Mucosa of descending colon (tissue), 3 donors: ENCODE data around the gene PLEKHA8. TPM values are rescaled to one million over a fixed set of nuclear protein-coding genes. Genes with fewer than 3 reads are reported as not detected.

Experiments used
- ATAC-seq: fragments of 200-7000 bp; cut with Tn5 transposase; one replicate; pipeline ENCODE4 v1.9.1; 2020; ENCODE audit warnings: mild to moderate bottlenecking, moderate library complexity
- DNase-seq, 3 donors: peaks; one replicate each; pipeline ENCODE4 v3.0.0-alpha.2; 2020
- H3K36me3 ChIP-seq: fragments of 200-600 bp; one replicate; pipeline ENCODE4 v1.8.0; 2021; ENCODE audit warnings: low read depth, mild to moderate bottlenecking
- H3K4me1 ChIP-seq: fragments of 200-600 bp; one replicate; pipeline ENCODE4 v1.8.0; 2021; ENCODE audit warnings: low read depth, mild to moderate bottlenecking
- H3K4me3 ChIP-seq: fragments of 200-600 bp; one replicate; pipeline ENCODE4 v1.8.0; 2021; ENCODE audit warnings: mild to moderate bottlenecking
- H3K9me3 ChIP-seq: fragments of 200-600 bp; one replicate; pipeline ENCODE4 v1.8.0; 2021; ENCODE audit warnings: mild to moderate bottlenecking
- intact Hi-C, 2 donors: fragments of 100-400 bp; cut with DNase I in 1 of 2; cut with micrococcal nuclease in 1 of 2; formaldehyde crosslinking; loops; one replicate each; pipeline versions ENCODE4 v1.11.0 to v1.11.1; 2022; cut with DNase I, micrococcal nuclease
- total RNA-seq, 3 donors: library from RNA; stranded (reverse); fragmentation: NEBNext Ultra II Directional in 2 of 3; extraction: Animal tissue kit (Norgen Biotek cat#: 25700) in 2 of 3; gene quantifications; one replicate each; pipeline versions ENCODE4 v1.2.1 to v1.2.4, GENCODE V29; 2021 to 2023
- TF ChIP-seq, protein P1 (sequence below): fragments of 200-600 bp; IDR thresholded peaks from one replicate; pipeline ENCODE4 v1.8.0; 2022; ENCODE audit warnings: antibody characterized with exemption, mild to moderate bottlenecking
- donor health status: DM: no; HTN: no; CAD: no; lungs with moderate emphysema.
- donor health status: DM: no; HTN: no; CAD: no.
- donor health status: DM: no; HTN: yes; CAD: no.

The PLEKHA8 gene
- total RNA-seq, 3 donors from 2014 or later: 11.7 to 13.0 (median 12.5) TPM

DNA sequence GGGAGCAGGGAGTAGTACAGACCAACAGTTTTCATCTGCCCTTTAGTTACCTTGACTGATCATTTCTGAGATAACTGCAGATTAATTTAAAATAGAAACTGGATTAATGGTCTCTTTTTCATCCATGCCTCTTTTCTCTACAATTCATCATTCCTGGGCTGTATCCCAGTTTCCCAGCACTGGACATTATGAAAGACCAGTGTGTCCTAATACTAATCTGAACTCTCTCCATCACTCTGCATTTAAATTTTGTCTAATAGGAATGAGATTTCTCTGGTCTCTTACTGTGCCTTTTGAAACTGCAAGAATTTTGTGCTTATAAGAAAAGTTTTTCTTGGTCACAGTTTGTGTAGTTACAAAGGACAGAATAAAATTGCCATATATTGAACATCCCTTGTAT lies 12.7 kb downstream of the PLEKHA8 start:
- peaks cover 3% of the 10 kb centered on the region for H3K4me1 ChIP-seq
- intact Hi-C loops: no loop called here
- H3K36me3 ChIP-seq: no peaks in the 10 kb centered on the region
- no peak for DNase-seq
- TF ChIP-seq, protein P1, sequence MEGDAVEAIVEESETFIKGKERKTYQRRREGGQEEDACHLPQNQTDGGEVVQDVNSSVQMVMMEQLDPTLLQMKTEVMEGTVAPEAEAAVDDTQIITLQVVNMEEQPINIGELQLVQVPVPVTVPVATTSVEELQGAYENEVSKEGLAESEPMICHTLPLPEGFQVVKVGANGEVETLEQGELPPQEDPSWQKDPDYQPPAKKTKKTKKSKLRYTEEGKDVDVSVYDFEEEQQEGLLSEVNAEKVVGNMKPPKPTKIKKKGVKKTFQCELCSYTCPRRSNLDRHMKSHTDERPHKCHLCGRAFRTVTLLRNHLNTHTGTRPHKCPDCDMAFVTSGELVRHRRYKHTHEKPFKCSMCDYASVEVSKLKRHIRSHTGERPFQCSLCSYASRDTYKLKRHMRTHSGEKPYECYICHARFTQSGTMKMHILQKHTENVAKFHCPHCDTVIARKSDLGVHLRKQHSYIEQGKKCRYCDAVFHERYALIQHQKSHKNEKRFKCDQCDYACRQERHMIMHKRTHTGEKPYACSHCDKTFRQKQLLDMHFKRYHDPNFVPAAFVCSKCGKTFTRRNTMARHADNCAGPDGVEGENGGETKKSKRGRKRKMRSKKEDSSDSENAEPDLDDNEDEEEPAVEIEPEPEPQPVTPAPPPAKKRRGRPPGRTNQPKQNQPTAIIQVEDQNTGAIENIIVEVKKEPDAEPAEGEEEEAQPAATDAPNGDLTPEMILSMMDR: no peak
- ATAC-seq: no peak
- H3K9me3 ChIP-seq: no peaks in the 10 kb centered on the region
- H3K4me3 ChIP-seq: no peak overlapping the region

DNA sequence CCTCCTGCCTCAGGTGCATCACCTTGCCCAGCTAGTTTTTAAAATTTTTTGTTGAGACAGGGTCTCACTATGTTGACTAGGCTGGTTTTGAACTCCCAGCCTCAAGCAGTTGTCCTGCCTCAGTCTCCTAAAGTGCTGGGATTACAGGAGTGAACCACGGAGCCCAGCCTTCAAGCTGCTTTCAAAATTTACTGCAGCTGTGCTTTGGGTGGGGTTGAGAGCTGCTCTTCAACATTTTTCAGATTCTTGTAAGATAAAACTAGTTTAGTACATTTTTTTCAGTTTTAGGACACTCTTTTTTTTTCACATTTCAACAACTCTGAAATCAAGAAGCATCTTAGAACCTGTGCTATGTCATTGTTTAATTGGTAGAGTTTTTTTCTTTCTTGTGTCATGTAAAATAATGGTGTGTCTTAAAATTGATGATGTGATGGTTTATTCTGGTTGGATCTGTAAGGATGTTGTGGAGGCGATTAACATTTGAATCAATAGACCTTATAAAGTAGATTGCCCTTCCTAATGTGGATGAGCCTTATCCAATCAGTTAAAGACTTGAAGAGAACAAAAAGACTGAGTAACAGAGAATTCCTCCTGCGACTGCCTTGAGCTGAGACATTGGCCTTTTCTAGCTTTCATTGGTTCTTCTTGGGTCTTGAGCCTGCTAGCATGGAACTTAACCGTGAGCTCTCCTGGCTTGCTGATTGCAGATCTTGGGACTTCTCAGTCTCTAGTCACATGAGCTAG lies 13.5 kb downstream of the PLEKHA8 start:
- intact Hi-C loops: no loop called here
- TF ChIP-seq, protein P1: no peak
- DNase-seq: no peak
- ATAC-seq: no peak
- peaks cover 3% of the 10 kb centered on the region for H3K4me1 ChIP-seq
- no peaks in the 10 kb centered on the region for H3K36me3 ChIP-seq
- H3K4me3 ChIP-seq: no peak overlapping the region
- H3K9me3 ChIP-seq: no peaks in the 10 kb centered on the region

DNA sequence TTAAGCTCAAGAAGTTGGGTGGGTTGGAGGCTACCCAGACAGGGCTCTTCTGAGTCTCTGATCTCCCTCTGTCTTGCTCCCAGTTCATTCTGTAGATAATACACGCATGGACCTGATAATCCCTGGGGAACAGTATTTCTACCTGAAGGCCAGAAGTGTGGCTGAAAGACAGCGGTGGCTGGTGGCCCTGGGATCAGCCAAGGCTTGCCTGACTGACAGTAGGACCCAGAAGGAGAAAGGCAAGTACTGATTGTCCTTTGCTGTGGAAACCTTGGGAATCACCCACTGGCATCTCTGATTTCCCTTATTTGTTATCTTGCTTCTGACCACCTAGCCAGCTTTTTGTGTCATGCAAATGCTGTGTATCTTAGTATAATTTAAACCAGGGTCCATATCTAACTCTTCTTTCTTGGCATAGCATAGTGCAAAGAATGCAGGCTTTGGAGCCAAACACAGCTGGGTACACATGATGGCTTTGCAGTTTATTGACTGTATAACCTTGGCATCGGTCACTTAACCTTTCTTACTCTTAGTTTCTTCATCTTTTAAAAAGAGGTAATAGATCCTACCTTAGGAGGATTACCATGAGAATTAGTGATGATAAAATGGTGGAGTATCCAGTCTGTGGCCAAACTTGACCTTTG lies 18.0 kb downstream of the PLEKHA8 start:
- DNase-seq: no peak
- Histone ChIP-seq H3K9me3 (no peaks in the 10 kb centered on the region), H3K36me3 (no peaks in the 10 kb centered on the region), H3K4me1 (peaks cover 3% of the 10 kb centered on the region), H3K4me3 (no peak overlapping the region)
- intact Hi-C loops: no loop called here
- ATAC-seq: no peak
- TF ChIP-seq, protein P1: no peak

DNA sequence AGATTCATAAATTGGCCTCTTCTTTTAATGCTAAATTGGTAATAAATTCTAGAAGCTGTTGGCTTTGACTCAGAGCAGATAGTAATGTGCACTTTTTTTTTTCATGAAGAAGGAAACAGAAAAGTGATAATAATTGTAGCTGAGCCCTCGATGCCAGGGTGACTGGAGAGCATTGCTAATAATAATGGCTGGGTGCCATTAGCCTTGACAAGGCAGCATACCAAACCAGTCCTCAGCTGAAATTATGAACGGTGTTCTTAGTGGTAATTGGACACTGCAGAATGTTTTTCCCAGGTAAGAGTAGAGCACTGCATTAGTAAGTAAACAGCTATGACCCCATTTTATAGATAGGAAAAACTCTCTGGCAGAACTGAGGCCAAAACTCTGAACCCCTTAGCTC lies 18.9 kb downstream of the PLEKHA8 start:
- intact Hi-C loops: no loop called here
- no peaks in the 10 kb centered on the region for H3K36me3 ChIP-seq
- no peak overlapping the region for H3K4me3 ChIP-seq

DNA sequence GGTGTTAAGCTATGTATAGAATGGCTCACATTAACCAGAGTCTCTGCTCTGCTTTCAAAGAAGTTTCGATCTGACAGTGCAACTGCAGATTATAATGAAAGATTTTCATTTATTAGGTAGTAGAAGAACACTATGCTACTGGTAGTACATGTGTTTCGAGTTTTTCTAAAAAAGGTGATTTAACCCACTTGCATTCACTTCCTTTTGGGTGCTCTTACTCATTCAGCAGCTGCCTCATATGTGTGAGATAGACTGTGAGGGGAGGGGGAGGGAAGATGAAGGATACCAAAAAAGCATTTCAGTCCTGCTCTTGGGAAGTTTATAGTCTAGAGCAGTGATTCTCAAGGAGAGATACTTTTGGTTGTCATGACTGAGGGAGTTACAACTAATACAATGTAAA lies 20.4 kb downstream of the PLEKHA8 start:
- no peaks in the 10 kb centered on the region for H3K4me1 ChIP-seq
- TF ChIP-seq, protein P1: no peak
- no peak overlapping the region for H3K4me3 ChIP-seq
- no peak for DNase-seq
- no peak for ATAC-seq
- H3K36me3 ChIP-seq: no peaks in the 10 kb centered on the region
- intact Hi-C loops: no loop called here
- H3K9me3 ChIP-seq: no peaks in the 10 kb centered on the region

More for the DNA sequence above, 18.9 kb downstream of the PLEKHA8 start:
- TF ChIP-seq, protein P1: no peak
- H3K9me3 ChIP-seq: no peaks in the 10 kb centered on the region
- no peaks in the 10 kb centered on the region for H3K4me1 ChIP-seq
- DNase-seq (no peak), ATAC-seq (no peak)
